ENCODE measurements around the gene NUTM1.
A peak's percentile ranks its signal among the peaks of the same experiment; 100 is the strongest.
"Not testable (repeated sequence)": the region's sequence is repeated elsewhere in the genome, so short reads cannot be mapped to it uniquely, and the experiment has no call there.

The NUTM1 gene

GRCh38 chr15:34337557-34338306, 5.4 kb upstream of the NUTM1 start, which contains the start of gene SLC12A6:
Gene SLC12A6 (minus strand): TSS chr15:34337781. CDS start chr15:34336680, 1,101 bp downstream.
- peak; percentile 91 for DNase-seq

DNA sequence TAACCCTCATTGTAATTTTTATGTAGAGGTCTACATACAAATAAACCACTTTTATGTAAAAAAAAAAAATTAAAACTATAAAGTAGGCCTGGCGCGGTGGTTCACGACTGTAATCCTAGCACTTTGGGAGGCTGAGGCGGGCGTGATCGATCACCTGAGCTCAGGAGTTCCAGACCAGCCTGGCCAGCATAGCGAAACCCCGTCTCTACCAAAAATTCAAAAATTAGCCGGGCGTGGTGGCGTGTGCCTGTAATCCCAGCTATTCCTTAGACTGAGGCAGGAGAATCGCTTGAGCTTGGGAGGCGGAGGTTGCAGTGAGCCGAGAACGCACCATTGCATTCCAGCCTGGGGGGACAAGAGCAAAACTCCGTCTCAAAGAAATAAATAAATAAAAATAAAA, 4.8 kb upstream of the NUTM1 start:
- DNase-seq = no peak

DNA sequence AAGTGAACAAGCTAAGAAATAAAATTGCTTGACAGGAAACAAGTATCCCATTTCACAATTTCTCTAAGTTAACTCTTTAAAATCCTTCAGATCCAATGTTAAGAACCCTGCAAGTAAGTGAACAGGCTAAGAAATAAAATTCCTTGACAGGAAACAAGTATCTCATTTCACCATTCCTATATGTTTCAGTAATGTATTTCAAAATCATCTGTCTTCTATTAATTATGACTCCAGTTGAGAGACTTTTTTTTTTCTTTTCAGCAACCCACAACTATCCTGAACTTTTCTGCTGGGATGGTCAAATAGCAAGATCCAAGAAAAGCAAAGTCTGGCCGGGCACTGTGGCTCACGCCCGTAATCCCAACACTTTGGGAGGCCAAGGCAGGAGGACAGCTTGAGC, 3.2 kb upstream of the NUTM1 start:
- no peak for DNase-seq

GRCh38 chr15:34341381-34342212, 1.5 kb upstream of the NUTM1 start:
- DNase-seq = no peak

DNA sequence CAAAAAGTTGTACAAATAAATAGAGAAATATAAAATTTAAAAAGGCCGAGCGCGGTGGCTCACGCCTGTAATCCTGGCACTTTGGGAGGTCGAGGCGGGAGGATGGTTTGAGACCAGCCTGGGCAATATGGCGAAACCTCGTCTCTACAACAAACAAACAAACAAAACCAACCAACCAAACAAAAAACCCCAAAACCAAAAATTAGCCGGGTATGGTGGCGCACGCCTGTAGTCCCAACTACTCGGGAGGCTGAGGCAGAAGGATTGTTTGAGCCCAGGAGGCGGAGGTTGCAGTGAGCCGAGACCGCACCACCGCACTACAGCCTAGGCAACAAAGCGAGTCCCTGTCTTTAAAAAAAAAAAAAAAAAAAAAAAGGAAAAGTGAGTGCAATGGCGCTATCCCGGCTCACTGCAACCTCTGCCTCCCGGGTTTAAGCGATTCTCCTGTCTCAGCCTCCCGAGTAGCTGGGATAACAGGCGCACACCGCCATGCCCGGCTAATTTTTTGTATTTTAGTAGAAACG, 840 bp upstream of the NUTM1 start:
- DNase-seq = not testable (repeated sequence)

GRCh38 chr15:34347951-34348638, 5.0 kb downstream of the NUTM1 start:
- no peak for DNase-seq

DNA sequence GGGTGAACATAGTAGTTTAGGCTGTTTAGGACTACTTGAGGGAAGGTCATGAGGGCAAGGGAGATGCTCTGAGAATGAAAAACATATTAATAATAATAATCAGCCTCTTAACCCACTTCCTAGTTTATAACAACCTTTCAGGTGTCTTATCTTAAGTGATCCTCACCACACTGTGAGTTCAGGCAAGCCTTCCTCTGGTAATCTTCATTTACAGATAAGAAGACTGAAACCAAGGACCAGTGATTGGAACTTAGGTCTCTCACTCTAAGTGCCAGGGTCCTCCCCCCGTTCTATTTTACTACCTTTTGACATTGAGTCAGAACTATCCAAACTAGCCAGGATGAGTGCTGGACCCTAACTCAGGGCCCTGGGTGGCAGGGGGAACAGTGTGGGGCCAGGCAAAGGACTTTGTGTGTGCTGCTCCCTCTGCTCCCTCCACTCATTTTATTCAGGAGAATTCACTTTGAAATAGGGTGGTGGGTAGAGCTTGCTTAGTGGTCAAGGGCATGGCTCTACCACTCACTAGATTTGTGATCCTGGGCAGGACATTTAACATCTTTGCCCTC, 5.7 kb downstream of the NUTM1 start:
- no peak for DNase-seq

DNA sequence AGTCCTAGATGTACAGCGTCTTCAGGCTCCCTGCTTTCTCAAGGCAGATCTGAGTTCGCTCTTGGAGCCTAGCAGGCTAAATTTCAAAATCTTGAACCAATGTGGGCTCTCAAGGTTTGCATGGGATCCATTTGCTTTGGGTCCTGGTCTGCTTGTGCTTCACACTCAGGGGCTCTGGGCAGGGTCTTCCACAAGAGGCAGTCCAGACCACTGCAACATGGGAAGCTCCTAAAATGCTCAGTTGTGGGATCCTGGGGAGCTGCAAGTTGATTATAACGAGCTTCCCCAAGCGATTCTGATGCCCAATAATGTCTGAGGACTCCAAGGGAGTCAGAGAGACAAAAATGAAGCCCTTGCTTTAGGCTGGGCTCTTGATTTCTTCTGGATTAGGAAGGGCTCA, 6.7 kb downstream of the NUTM1 start:
- DNase-seq = no peak

DNA sequence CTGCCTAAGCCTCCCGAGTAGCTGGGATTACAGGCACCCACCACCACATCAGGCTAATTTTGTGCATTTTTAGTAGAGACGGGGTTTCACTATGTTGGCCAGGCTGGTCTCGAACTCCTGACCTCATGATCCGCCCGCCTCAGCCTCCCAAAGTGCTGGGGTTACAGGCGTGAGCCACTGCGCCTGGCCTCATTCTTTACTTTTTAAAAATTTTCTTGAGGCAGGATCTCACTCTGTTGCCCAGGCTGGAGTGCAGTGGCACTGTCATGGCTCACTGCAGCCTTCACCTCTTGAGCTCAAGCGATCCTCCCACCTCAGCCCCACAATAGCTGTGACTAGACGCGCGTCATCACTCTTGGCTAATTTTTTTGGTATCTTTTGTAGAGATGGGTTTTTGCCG, 9.9 kb downstream of the NUTM1 start:
- DNase-seq = not testable (repeated sequence)

GRCh38 chr15:34353627-34354026, 10.5 kb downstream of the NUTM1 start:
- no peak for DNase-seq

GRCh38 chr15:34354286-34354685, 11.2 kb downstream of the NUTM1 start:
- DNase-seq = no peak

GRCh38 chr15:34355241-34355640, 12.1 kb downstream of the NUTM1 start:
- DNase-seq = no peak

DNA sequence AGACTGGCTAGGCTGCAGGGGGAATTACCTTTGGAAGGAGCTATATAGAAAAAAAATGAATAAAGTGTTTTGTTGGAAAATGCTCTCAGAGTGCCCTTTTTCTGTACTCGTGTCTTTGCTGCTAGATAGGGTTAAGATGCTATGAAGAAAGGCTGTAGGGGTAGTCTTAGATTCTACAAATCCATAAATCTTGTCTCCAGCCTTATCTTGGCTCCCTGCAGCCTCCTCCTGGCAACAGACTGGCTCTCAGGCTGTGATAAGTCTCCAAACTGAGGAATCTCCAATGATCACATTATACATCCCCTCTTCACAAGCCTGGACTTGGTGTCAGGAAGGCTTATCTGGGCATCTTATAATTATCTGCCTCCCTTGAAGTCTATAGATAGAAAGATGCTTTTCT, 14.5 kb downstream of the NUTM1 start:
- no peak for DNase-seq

DNA sequence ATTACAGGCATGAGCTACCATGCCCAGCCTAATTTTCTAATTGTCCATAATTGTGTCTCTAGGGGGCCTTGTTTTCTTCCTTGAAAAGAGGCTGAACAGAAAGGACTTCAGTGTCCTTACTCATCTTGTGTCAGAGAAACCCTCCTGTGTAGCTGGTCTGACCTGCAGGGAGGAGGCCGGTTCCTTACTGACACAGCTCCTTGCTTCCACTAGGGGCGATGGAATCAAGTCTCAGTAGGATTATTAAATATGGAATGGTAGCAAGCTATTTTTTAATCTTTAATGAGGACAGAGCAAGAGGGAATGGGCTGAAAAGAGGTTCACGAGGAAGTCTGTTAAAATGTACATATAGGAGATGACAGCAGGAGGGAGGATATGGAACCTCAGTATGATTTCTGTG, 15.3 kb downstream of the NUTM1 start:
- no peak for DNase-seq

DNA sequence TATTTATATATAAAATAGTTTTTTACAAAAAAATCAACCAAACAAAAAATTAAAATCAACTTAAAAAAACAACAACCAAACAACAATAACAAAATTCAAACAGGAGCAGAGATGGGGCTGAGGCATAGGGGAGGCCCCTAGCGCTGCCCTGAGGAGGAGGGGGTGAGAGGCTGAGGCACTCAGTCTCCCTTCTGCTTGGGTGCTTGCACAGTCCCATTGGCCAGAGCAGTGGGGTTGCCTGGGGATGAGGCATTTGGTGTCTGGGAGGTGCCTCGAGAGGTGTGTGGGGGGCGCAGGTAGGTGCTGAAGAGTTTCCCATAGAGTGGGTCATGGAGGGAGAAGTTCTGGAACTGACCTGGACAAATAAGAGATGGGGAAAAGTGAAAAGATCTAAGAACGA, 15.8 kb downstream of the NUTM1 start:
- DNase-seq = no peak

- no peak for DNase-seq
These were observed 16.3 kb downstream of the NUTM1 start for GRCh38 chr15:34359416-34359815.

GRCh38 chr15:34360298-34360697, 17.2 kb downstream of the NUTM1 start:
- DNase-seq = no peak

GRCh38 chr15:34361278-34361677, 18.2 kb downstream of the NUTM1 start:
- no peak for DNase-seq

DNA sequence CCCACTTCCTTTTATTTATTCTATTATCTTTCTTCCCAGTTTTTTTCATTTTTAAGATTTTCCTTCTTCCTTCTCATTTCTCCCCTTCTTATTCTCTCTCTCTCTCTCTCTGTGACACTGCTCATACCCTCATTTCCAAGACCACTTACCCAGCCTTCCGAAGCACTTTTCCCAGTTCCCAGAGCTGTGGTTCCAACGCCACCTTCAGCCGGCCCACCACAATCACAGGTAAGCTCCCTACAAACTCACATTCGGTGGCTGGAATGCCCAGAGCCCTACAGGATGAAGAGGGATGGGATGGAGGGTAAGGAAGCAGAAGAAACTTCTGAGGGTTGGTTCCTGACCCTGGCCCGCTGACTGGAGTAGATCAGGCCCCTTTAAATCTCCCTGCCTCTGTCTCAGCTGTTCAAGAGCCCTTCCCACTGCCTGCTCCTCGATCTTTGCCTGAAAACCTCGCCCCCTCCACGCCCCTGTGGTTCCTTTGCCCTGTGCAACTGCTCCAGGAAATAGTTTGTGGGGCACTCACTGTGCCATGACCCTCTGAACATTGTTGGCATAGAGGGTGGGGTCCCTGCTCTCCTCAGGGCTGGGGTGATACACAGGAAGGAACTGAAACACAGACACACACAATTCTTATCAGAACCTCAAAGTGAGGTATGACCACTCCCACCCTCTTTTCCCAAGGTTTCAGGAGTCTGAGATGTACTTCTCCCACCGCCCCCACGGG, 19.1 kb downstream of the NUTM1 start:
- DNase-seq = no peak

DNA sequence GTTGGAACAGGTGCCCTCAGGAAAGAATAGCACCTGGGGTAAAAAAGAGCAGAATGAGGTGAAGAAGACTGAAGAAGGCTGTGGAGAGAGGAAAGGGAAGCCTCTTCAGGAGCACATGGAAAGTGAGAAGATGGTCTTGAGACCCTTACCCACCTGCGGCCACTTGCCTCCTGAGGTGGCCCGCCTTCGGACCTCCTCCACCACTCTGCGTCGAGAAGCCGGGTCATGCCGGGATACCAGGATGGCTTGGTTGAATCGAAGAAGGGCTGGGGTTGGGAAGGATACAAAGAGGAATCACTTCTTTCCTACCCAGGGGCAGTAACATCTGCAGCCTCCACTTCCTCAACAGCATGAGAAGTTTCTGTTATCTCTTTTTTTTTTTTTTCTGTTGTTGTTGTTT, 20.9 kb downstream of the NUTM1 start:
- DNase-seq = no peak

- peak; percentile 44 for DNase-seq
These were observed 22.1 kb downstream of the NUTM1 start for GRCh38 chr15:34365091-34365825.

- DNase-seq = no peak
These were observed 22.7 kb downstream of the NUTM1 start for GRCh38 chr15:34365836-34366235.

All from activated CD4-positive, alpha-beta T cell treated with anti-CD3 and anti-CD28 coated beads, Interleukin-2, amount 50 U/mL, for 16 hours (primary cell).